ENCODE measurements around the gene UBE2K. TPM values are rescaled to one million over a fixed set of nuclear protein-coding genes. Genes with fewer than 3 reads are reported as not detected.
"Not testable (repeated sequence)": the region's sequence is repeated elsewhere in the genome, so short reads cannot be mapped to it uniquely, and the experiment has no call there.

Gene UBE2K
- total and polyA plus RNA-seq, 2 donors (not counting 1 experiment from before 2014, with no cell fraction given): 19.3 to 51.0 TPM

DNA sequence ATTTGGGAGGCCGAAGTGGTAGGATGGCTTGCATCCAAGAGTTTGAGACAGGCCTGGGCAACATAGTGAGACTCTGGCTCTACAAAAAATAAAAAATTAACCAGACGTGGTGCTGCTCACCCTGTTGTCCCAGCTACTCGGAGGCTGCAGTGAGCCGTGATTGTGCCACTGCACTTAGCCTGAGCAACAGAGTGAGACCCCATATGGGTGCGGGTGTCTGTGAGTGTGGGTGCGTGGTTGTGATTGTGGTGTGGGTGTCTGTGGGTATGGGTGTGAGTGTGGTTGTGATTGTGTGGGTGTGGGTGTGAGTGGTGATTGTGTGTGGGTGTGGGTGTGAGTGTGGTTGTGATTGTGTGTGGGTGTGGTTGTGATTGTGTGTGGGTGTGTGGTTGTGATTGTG lies 114.6 kb downstream of the UBE2K start:
- no peak overlapping the region for H3K27ac Mint-ChIP-seq
- no peak overlapping the region for H3K4me2 ChIP-seq (replicated peaks; ENCODE audit: low read depth, low read length, poor library complexity, severe bottlenecking)
- no peaks in the 10 kb centered on the region for H3K4me1 Mint-ChIP-seq
- intact Hi-C loops (cut with micrococcal nuclease): no loop called here
- DNase-seq (no peak), ATAC-seq (ENCODE audit: low read depth) (no peak)
- H3K4me1 ChIP-seq (ENCODE audit: control insufficient read depth in 2 of 2, insufficient read depth in 2 of 2, low read length in 2 of 2): no peaks in the 10 kb centered on the region
- H3K27ac ChIP-seq (ENCODE audit: low read length in 2 of 2): no peak overlapping the region
- WGBS (ENCODE audit: insufficient coverage): 95% methylated on average over 6 of the region's 6 CpGs
- H3K36me3 ChIP-seq (replicated peaks in 1 of 2; ENCODE audit: control extremely low read depth in 1 of 2, control insufficient read depth in 1 of 2, extremely low read depth in 1 of 2, insufficient read depth in 2 of 2, low read length in 1 of 2): no peaks in the 10 kb centered on the region
- ChIA-PET CTCF (no interaction called here), POLR2A (no interaction called here)
- H4K20me1 ChIP-seq (ENCODE audit: control insufficient read depth, insufficient read depth, low read length, poor library complexity, severe bottlenecking): no peaks in the 10 kb centered on the region
- H3K4me3 ChIP-seq (ENCODE audit: control extremely low read depth in 1 of 5, extremely low read depth in 1 of 5, insufficient read depth in 1 of 5, low read depth in 2 of 5, low read length in 4 of 5): no peak overlapping the region
- H3K9me3 ChIP-seq (ENCODE audit: control extremely low read depth in 1 of 3, control insufficient read depth in 2 of 3, insufficient read depth in 1 of 3, low read length in 2 of 3): peaks cover 0 to 7% (median 0%) of the 10 kb centered on the region in 3 donors
- H3K4me3 Mint-ChIP-seq: no peak overlapping the region
- H2AFZ ChIP-seq (ENCODE audit: insufficient read depth, low read depth, low read length, poor library complexity, severe bottlenecking): no peak overlapping the region
- H3K27me3 ChIP-seq (replicated peaks in 1 of 4; ENCODE audit: control extremely low read depth in 1 of 4, control insufficient read depth in 3 of 4, insufficient read depth in 4 of 4, low read length in 3 of 4): no peaks in the 10 kb centered on the region
- no peaks in the 10 kb centered on the region for H3K27me3 Mint-ChIP-seq
- H3K79me2 ChIP-seq (ENCODE audit: control insufficient read depth, insufficient read depth, low read length): no peaks in the 10 kb centered on the region
- no peaks in the 10 kb centered on the region for H3K9me3 Mint-ChIP-seq (ENCODE audit: insufficient read depth)
- H3K9ac ChIP-seq (ENCODE audit: low read length): no peak overlapping the region
- TF ChIP-seq, protein P1, sequence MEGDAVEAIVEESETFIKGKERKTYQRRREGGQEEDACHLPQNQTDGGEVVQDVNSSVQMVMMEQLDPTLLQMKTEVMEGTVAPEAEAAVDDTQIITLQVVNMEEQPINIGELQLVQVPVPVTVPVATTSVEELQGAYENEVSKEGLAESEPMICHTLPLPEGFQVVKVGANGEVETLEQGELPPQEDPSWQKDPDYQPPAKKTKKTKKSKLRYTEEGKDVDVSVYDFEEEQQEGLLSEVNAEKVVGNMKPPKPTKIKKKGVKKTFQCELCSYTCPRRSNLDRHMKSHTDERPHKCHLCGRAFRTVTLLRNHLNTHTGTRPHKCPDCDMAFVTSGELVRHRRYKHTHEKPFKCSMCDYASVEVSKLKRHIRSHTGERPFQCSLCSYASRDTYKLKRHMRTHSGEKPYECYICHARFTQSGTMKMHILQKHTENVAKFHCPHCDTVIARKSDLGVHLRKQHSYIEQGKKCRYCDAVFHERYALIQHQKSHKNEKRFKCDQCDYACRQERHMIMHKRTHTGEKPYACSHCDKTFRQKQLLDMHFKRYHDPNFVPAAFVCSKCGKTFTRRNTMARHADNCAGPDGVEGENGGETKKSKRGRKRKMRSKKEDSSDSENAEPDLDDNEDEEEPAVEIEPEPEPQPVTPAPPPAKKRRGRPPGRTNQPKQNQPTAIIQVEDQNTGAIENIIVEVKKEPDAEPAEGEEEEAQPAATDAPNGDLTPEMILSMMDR (IDR thresholded peaks at IDR 0.05): no peak

DNA sequence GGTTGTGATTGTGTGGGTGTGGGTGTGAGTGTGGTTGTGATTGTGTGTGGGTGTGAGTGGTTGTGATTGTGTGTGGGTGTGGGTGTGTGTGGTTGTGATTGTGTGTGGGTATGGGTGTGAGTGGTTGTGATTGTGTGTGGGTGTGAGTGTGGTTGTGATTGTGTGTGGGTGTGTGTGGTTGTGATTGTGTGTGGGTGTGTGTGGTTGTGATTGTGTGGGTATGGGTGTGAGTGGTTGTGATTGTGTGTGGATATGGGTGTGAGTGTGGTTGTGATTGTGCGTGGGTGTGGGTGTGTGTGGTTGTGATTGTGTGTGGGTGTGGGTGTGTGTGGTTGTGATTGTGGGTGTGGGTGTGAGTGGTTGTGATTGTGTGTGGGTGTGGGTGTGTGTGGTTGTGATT lies 115.1 kb downstream of the UBE2K start:
- H3K4me1 ChIP-seq (ENCODE audit: control insufficient read depth in 2 of 2, insufficient read depth in 2 of 2, low read length in 2 of 2); H4K20me1 ChIP-seq (ENCODE audit: control insufficient read depth, insufficient read depth, low read length, poor library complexity, severe bottlenecking); H3K9ac ChIP-seq (ENCODE audit: low read length); H3K9me3 ChIP-seq (ENCODE audit: control extremely low read depth in 1 of 3, control insufficient read depth in 2 of 3, insufficient read depth in 1 of 3, low read length in 2 of 3); H3K9me3 Mint-ChIP-seq (ENCODE audit: insufficient read depth); H3K4me3 Mint-ChIP-seq; ATAC-seq (ENCODE audit: low read depth); H3K4me3 ChIP-seq (ENCODE audit: control extremely low read depth in 1 of 5, extremely low read depth in 1 of 5, insufficient read depth in 1 of 5, low read depth in 2 of 5, low read length in 4 of 5); H2AFZ ChIP-seq (ENCODE audit: insufficient read depth, low read depth, low read length, poor library complexity, severe bottlenecking); POLR2A ChIA-PET; H3K27me3 ChIP-seq (replicated peaks in 1 of 4; ENCODE audit: control extremely low read depth in 1 of 4, control insufficient read depth in 3 of 4, insufficient read depth in 4 of 4, low read length in 3 of 4); DNase-seq; CTCF ChIA-PET; H3K4me2 ChIP-seq (replicated peaks; ENCODE audit: low read depth, low read length, poor library complexity, severe bottlenecking); H3K79me2 ChIP-seq (ENCODE audit: control insufficient read depth, insufficient read depth, low read length); H3K4me1 Mint-ChIP-seq; intact Hi-C loops (cut with micrococcal nuclease); H3K27ac Mint-ChIP-seq; H3K27ac ChIP-seq (ENCODE audit: low read length in 2 of 2); H3K27me3 Mint-ChIP-seq; H3K36me3 ChIP-seq (replicated peaks in 1 of 2; ENCODE audit: control extremely low read depth in 1 of 2, control insufficient read depth in 1 of 2, extremely low read depth in 1 of 2, insufficient read depth in 2 of 2, low read length in 1 of 2): not testable (repeated sequence)
- no CpG with 5 or more reads among the region's 1 CpG for WGBS (ENCODE audit: insufficient coverage)

DNA sequence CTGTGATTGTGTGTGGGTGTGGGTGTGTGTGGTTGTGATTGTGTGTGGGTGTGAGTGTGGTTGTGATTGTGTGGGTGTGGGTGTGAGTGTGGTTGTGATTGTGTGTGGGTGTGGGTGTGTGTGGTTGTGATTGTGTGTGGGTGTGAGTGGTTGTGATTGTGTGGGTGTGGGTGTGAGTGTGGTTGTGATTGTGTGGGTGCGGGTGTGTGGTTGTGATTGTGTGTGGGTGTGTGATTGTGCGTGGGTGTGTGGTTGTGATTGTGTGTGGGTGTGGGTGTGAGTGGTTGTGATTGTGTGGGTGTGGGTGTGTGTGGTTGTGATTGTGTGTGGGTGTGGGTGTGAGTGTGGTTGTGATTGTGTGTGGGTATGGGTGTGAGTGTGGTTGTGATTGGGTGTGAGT lies 115.8 kb downstream of the UBE2K start:
- ATAC-seq (ENCODE audit: low read depth); H3K27ac Mint-ChIP-seq; H4K20me1 ChIP-seq (ENCODE audit: control insufficient read depth, insufficient read depth, low read length, poor library complexity, severe bottlenecking); POLR2A ChIA-PET; CTCF ChIA-PET; H3K9ac ChIP-seq (ENCODE audit: low read length); H3K27me3 ChIP-seq (replicated peaks in 1 of 4; ENCODE audit: control extremely low read depth in 1 of 4, control insufficient read depth in 3 of 4, insufficient read depth in 4 of 4, low read length in 3 of 4); H3K9me3 ChIP-seq (ENCODE audit: control extremely low read depth in 1 of 3, control insufficient read depth in 2 of 3, insufficient read depth in 1 of 3, low read length in 2 of 3); H2AFZ ChIP-seq (ENCODE audit: insufficient read depth, low read depth, low read length, poor library complexity, severe bottlenecking); H3K4me1 ChIP-seq (ENCODE audit: control insufficient read depth in 2 of 2, insufficient read depth in 2 of 2, low read length in 2 of 2); intact Hi-C loops (cut with micrococcal nuclease); H3K79me2 ChIP-seq (ENCODE audit: control insufficient read depth, insufficient read depth, low read length); H3K4me1 Mint-ChIP-seq; DNase-seq; H3K27ac ChIP-seq (ENCODE audit: low read length in 2 of 2); H3K27me3 Mint-ChIP-seq; H3K36me3 ChIP-seq (replicated peaks in 1 of 2; ENCODE audit: control extremely low read depth in 1 of 2, control insufficient read depth in 1 of 2, extremely low read depth in 1 of 2, insufficient read depth in 2 of 2, low read length in 1 of 2); H3K4me2 ChIP-seq (replicated peaks; ENCODE audit: low read depth, low read length, poor library complexity, severe bottlenecking); H3K4me3 Mint-ChIP-seq; H3K4me3 ChIP-seq (ENCODE audit: control extremely low read depth in 1 of 5, extremely low read depth in 1 of 5, insufficient read depth in 1 of 5, low read depth in 2 of 5, low read length in 4 of 5); H3K9me3 Mint-ChIP-seq (ENCODE audit: insufficient read depth): not testable (repeated sequence)
- no CpG with 5 or more reads among the region's 2 CpGs for WGBS (ENCODE audit: insufficient coverage)
